Measurements from ENCODE around the gene SLC15A3. TPM values are rescaled to one million over a fixed set of nuclear protein-coding genes. Genes with fewer than 3 reads are reported as not detected.
A peak's percentile ranks its signal among the peaks of the same experiment; 100 is the strongest.

SLC15A3 gene
- total RNA-seq, 1 experiment from 2014 or later: 0.43 TPM

DNA sequence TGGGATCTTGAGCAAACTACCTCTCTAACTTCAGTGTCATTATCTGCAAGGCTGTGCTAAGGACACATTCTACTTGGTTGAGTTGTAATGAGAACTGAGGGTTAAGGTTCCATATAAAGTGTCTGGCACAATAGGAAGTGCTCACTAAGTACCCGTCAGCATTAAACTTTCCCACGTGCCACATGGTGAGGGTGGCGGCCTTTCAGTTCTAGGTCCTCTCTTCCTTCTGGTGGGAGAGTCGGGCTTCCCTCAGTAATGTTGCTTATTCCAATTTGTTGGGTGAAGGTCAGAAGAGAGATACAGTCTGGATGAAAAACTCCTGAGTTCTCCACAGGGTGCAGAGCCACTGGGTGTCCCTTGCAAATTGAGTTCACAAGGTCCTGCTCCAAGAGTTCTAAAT is 14.9 kb upstream of the SLC15A3 start:
- BruUV-seq (replicated peaks): no TSS peak
- ChIA-PET CTCF (no interaction called here), POLR2A (no interaction called here)
- H3K27me3 ChIP-seq (replicated peaks; ENCODE audit: control insufficient read depth, insufficient read depth, low read length): no peaks in the 10 kb centered on the region
- peaks cover 3% of the 10 kb centered on the region for H3K27me3 Mint-ChIP-seq (ENCODE audit: insufficient read depth, unreplicated experiment)
- H3K36me3 Mint-ChIP-seq (ENCODE audit: insufficient read depth, unreplicated experiment): no peaks in the 10 kb centered on the region
- no peaks in the 10 kb centered on the region for H3K4me1 Mint-ChIP-seq (ENCODE audit: low read depth, unreplicated experiment)
- peaks cover 18% of the 10 kb centered on the region for H3K9me3 ChIP-seq
- intact Hi-C loops (cut with micrococcal nuclease; ENCODE audit: unreplicated experiment): no loop called here
- H3K4me1 ChIP-seq: no peaks in the 10 kb centered on the region
- H3K36me3 ChIP-seq (ENCODE audit: control insufficient read depth, insufficient read depth, low read length): no peaks in the 10 kb centered on the region
- DNase-seq: no peak
- H3K9me3 Mint-ChIP-seq (ENCODE audit: unreplicated experiment): peaks cover 21% of the 10 kb centered on the region
- no peak overlapping the region for H3K27ac Mint-ChIP-seq (ENCODE audit: unreplicated experiment)
- TF ChIP-seq, protein P1, sequence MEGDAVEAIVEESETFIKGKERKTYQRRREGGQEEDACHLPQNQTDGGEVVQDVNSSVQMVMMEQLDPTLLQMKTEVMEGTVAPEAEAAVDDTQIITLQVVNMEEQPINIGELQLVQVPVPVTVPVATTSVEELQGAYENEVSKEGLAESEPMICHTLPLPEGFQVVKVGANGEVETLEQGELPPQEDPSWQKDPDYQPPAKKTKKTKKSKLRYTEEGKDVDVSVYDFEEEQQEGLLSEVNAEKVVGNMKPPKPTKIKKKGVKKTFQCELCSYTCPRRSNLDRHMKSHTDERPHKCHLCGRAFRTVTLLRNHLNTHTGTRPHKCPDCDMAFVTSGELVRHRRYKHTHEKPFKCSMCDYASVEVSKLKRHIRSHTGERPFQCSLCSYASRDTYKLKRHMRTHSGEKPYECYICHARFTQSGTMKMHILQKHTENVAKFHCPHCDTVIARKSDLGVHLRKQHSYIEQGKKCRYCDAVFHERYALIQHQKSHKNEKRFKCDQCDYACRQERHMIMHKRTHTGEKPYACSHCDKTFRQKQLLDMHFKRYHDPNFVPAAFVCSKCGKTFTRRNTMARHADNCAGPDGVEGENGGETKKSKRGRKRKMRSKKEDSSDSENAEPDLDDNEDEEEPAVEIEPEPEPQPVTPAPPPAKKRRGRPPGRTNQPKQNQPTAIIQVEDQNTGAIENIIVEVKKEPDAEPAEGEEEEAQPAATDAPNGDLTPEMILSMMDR (IDR thresholded peaks at IDR 0.05; ENCODE audit: insufficient read depth in 1 of 2, low read depth in 1 of 2, low read length in 1 of 2, severe bottlenecking in 1 of 2, unreplicated experiment in 1 of 2): no peak
- H3K4me3 Mint-ChIP-seq (ENCODE audit: unreplicated experiment): no peak overlapping the region
- H3K4me3 ChIP-seq (ENCODE audit: low read depth, low read length): no peak overlapping the region

DNA sequence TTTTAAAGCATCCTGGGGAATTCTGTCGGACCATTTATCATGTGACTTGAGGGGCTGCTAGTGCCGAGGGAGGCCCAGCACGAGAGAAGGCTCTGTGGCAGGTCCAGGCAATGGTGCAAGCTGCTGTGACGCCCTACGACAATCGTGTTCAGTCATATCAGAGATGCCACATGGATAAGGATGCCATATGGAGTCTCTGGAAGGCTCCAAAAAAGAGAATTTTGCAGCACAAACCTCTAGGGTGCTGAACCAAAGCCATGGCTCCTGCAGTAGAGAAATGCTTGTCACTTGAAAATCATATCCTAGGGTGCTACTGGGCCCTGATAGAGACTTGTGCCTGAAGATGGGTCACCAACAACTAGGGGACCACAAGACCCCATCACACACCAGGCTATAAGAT is 12.8 kb upstream of the SLC15A3 start:
- intact Hi-C loops (cut with micrococcal nuclease; ENCODE audit: unreplicated experiment): no loop called here
- no peak for DNase-seq
- Histone ChIP-seq H3K9me3 (peaks cover 18% of the 10 kb centered on the region), H3K4me3 (ENCODE audit: low read depth, low read length) (no peak overlapping the region), H3K27me3 (replicated peaks; ENCODE audit: control insufficient read depth, insufficient read depth, low read length) (no peaks in the 10 kb centered on the region), H3K4me1 (peaks cover 8% of the 10 kb centered on the region), H3K36me3 (ENCODE audit: control insufficient read depth, insufficient read depth, low read length) (no peaks in the 10 kb centered on the region)
- TF ChIP-seq, protein P1 (IDR thresholded peaks at IDR 0.05; ENCODE audit: insufficient read depth in 1 of 2, low read depth in 1 of 2, low read length in 1 of 2, severe bottlenecking in 1 of 2, unreplicated experiment in 1 of 2): no peak
- POLR2A ChIA-PET: no interaction called here
- Mint-ChIP-seq H3K27ac (ENCODE audit: unreplicated experiment) (no peak overlapping the region), H3K9me3 (ENCODE audit: unreplicated experiment) (peaks cover 21% of the 10 kb centered on the region), H3K4me1 (ENCODE audit: low read depth, unreplicated experiment) (peaks cover 6% of the 10 kb centered on the region), H3K36me3 (ENCODE audit: insufficient read depth, unreplicated experiment) (no peaks in the 10 kb centered on the region), H3K27me3 (ENCODE audit: insufficient read depth, unreplicated experiment) (peaks cover 3% of the 10 kb centered on the region), H3K4me3 (ENCODE audit: unreplicated experiment) (no peak overlapping the region)
- no TSS peak for BruUV-seq (replicated peaks)
- CTCF ChIA-PET: no interaction called here

GRCh38 chr11:60960405-60960804 is 8.4 kb upstream of the SLC15A3 start:
- POLR2A ChIA-PET: no interaction called here
- Histone ChIP-seq H3K9me3 (no peaks in the 10 kb centered on the region), H3K4me1 (peaks cover 11% of the 10 kb centered on the region), H3K4me3 (ENCODE audit: low read depth, low read length) (no peak overlapping the region), H3K36me3 (ENCODE audit: control insufficient read depth, insufficient read depth, low read length) (no peaks in the 10 kb centered on the region), H3K27me3 (replicated peaks; ENCODE audit: control insufficient read depth, insufficient read depth, low read length) (no peaks in the 10 kb centered on the region)
- Mint-ChIP-seq H3K4me3 (ENCODE audit: unreplicated experiment) (no peak overlapping the region), H3K27me3 (ENCODE audit: insufficient read depth, unreplicated experiment) (no peaks in the 10 kb centered on the region), H3K27ac (ENCODE audit: unreplicated experiment) (no peak overlapping the region), H3K9me3 (ENCODE audit: unreplicated experiment) (no peaks in the 10 kb centered on the region), H3K36me3 (ENCODE audit: insufficient read depth, unreplicated experiment) (no peaks in the 10 kb centered on the region), H3K4me1 (ENCODE audit: low read depth, unreplicated experiment) (peaks cover 6% of the 10 kb centered on the region)
- CTCF ChIA-PET: interaction anchor here (0.6 kb wide), 1 partner anchor 677 kb away, joined by 4 read pairs; no protein-coding TSS in a partner anchor
- BruUV-seq (replicated peaks): no TSS peak
- intact Hi-C loops (cut with micrococcal nuclease; ENCODE audit: unreplicated experiment): no loop called here
- peak in 1 of 2 experiments; percentile 30 for DNase-seq
- TF ChIP-seq, protein P1 (IDR thresholded peaks at IDR 0.05; ENCODE audit: insufficient read depth in 1 of 2, low read depth in 1 of 2, low read length in 1 of 2, severe bottlenecking in 1 of 2, unreplicated experiment in 1 of 2): no peak

Measured in Caco-2 (cell line).